Activated T-helper 1 cell treated with anti-CD3 and anti-CD28 coated beads, Interleukin-12 subunit alpha, Interleukin-12 subunit beta, Interleukin-2, Interleukin-4 antibody, amounts not matched to agents 30 ng/mL and 10 ng/mL and 1 ng/mL, durations not matched to agents 14 hours and 24 hours and 36 hours (primary cell): Measurements from ENCODE around the gene FCER1G. TPM values are rescaled to one million over a fixed set of nuclear protein-coding genes. Genes with fewer than 3 reads are reported as not detected.
A peak's percentile ranks its signal among the peaks of the same experiment; 100 is the strongest.

ENCODE experiments used
- DNase-seq: peaks from one replicate; pipeline ENCODE4 v3.0.0; 2021; ENCODE audit warnings: low spot score
- H3K27ac Mint-ChIP-seq: one replicate; pipeline ENCODE4 v1.8.0; 2021; ENCODE audit warnings: mild to moderate bottlenecking, mixed read lengths
- H3K27me3 Mint-ChIP-seq: one replicate; pipeline ENCODE4 v1.8.0; 2022; ENCODE audit warnings: mild to moderate bottlenecking, moderate library complexity, mixed read lengths; ENCODE audit not compliant: insufficient read depth
- H3K36me3 Mint-ChIP-seq: one replicate; pipeline ENCODE4 v1.8.0; 2021; ENCODE audit warnings: low read depth, mixed read lengths
- H3K4me1 Mint-ChIP-seq: one replicate; pipeline ENCODE4 v1.8.0; 2021; ENCODE audit warnings: low read depth, mixed read lengths
- H3K4me3 Mint-ChIP-seq: one replicate; pipeline ENCODE4 v1.8.0; 2021; ENCODE audit warnings: mild to moderate bottlenecking, moderate library complexity, mixed read lengths
- H3K9me3 Mint-ChIP-seq: one replicate; pipeline ENCODE4 v1.8.0; 2021; ENCODE audit warnings: mixed read lengths
- intact Hi-C: fragments of 100-400 bp; cut with micrococcal nuclease; formaldehyde crosslinking; loops from one replicate; pipeline ENCODE4 v1.15.1; 2024
- total RNA-seq: library from RNA; stranded (reverse); gene quantifications from 2 replicates; pipeline ENCODE4 v1.2.3, GENCODE V29; 2022

The FCER1G gene
- total RNA-seq, 1 donor from 2014 or later, result 1.5 TPM

DNA sequence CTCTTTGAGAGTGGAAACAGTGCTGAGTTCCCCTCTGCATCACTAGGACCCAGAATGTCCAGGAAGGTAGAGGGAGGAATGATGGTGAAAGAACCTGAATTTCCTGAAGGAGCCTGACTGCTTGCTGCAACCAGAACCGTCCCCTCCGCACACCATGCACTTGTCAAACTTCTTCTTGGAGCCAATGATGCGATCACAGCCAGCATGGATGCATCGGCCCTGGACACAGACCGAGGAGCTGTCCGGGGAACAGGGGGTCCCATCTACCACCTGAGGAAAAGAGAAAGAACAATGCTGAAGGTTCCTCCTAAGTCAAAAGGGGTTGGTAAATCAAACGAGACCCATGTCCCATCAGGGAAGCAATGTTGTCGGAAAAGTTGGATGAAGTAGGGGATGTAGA lies 23.1 kb upstream of the FCER1G start:
- intact Hi-C loops, result loop anchor here (1.0 kb wide), 5 partner anchors 10 to 190 kb away; partner anchors contain the start of genes B4GALT3 and NDUFS2
- DNase-seq, result no peak
- peaks cover 3% of the 10 kb centered on the region for H3K36me3 Mint-ChIP-seq
- H3K27me3 Mint-ChIP-seq, result no peaks in the 10 kb centered on the region
- no peak overlapping the region for H3K4me3 Mint-ChIP-seq
- H3K9me3 Mint-ChIP-seq, result no peaks in the 10 kb centered on the region
- H3K4me1 Mint-ChIP-seq, result peaks cover 54% of the 10 kb centered on the region
- no peak overlapping the region for H3K27ac Mint-ChIP-seq

DNA sequence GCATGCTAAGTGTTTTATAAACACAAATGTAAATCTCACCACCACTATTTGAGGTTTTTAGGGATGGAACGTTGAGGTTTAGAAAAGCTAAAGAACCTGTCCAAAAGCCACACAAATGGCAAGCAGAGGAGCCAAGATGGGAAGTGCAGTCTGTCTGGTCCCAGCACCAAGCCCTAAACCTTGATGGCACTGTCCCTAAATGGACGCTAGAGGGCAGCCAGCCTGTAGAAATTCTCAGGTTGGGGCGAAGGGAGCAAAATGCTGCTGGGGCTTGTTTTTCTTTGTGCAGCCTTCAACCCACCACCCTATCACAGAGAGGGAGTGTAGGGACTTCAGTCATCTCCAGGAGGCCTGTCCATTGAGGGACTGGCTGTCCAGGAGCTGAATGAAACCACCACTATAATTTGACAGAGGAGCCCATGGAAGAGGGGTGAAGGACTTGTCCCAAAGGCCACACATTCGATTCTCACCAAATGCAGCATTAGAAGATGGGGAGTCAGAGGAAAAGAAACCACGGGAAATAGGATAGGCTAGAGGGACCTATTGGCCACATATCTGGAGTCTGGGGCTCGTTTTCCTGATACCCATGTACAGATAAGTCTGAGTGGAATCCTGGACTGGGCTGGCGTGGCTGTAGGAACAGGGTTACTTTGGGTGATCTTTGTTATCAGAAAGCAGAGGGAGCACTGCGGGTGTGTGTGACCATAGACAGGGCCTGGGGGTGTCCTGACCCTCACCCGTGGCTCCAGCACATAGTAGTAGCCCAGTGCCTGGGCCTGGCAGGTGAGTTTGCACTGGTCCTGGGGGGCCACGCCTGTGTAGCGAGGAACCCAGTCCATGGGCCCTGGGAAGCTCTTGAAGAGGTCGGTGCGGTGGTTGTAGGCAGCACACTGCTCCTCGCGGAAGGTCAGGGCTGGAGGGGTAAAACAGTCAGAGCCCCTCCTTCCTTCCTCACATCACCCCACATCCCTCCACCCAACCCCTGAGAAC lies 22.3 kb upstream of the FCER1G start:
- intact Hi-C loops, result loop anchor here (1.0 kb wide), 5 partner anchors 10 to 190 kb away; partner anchors contain the start of genes B4GALT3 and NDUFS2
- no peaks in the 10 kb centered on the region for H3K27me3 Mint-ChIP-seq
- H3K36me3 Mint-ChIP-seq, result no peaks in the 10 kb centered on the region
- H3K4me1 Mint-ChIP-seq, result peaks cover 53% of the 10 kb centered on the region
- no peak overlapping the region for H3K4me3 Mint-ChIP-seq
- peak overlapping the region; percentile 67 for H3K27ac Mint-ChIP-seq
- DNase-seq, result peak; percentile 63
- no peaks in the 10 kb centered on the region for H3K9me3 Mint-ChIP-seq

DNA sequence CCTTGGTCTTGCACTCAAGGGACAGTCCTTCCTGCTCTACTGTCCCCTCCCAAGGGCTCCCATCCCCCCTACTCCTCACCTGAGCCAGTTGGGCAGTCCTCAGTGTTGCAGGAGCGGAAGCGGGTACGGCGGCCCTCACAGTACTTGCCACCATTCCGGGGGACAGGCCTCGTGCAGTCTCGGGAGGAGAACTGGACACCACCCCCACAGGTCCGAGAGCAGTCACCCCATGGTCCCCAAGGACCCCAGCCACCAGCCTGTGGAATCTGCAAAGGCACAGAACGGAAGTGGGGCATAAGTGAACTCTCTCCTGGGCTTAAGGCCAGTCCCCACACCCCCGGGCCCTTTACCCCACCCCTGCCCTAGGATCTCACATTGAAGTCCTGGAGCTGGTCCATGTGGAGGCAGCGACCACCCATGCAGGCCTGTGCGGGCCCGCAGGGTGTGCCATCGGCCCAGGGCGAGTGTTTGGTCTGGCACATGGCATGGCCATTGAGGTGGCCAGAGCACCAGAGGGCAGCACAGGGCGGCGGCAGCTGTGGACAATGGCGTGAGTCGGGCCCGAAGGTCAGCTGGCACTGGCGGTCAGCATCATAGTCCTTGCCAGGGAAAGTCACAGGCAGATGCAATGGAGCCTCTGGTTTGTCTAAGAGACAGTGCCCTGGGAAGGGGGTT lies 21.4 kb upstream of the FCER1G start:
- Mint-ChIP-seq H3K27me3 (no peaks in the 10 kb centered on the region), H3K4me1 (peaks cover 48% of the 10 kb centered on the region), H3K36me3 (no peaks in the 10 kb centered on the region), H3K9me3 (no peaks in the 10 kb centered on the region), H3K4me3 (no peak overlapping the region), H3K27ac (no peak overlapping the region)
- no peak for DNase-seq
- intact Hi-C loops, result no loop called here

DNA sequence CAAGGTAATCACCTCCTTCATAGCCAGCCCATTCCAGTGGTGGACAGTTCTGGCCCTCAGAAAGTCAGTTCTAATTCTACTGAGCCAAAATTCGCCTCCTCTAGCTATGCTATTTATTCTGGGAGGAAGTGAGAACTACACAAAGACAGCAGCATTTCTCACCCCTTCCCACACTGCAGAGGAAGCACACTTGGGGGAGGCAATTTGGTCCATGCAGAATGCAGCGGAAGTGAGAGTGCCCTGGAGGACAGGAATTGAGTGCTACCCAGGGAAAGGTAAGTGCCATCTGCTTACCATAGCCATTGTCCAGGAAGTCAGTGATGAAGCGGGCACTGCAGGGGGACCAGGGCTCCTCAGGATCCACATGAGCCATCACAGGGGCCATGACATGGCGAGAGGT lies 19.9 kb upstream of the FCER1G start:
- Mint-ChIP-seq H3K9me3 (no peaks in the 10 kb centered on the region), H3K27me3 (no peaks in the 10 kb centered on the region), H3K4me3 (no peak overlapping the region), H3K27ac (peak overlapping the region; percentile 11), H3K4me1 (peaks cover 51% of the 10 kb centered on the region), H3K36me3 (no peaks in the 10 kb centered on the region)
- DNase-seq, result no peak
- intact Hi-C loops, result no loop called here

DNA sequence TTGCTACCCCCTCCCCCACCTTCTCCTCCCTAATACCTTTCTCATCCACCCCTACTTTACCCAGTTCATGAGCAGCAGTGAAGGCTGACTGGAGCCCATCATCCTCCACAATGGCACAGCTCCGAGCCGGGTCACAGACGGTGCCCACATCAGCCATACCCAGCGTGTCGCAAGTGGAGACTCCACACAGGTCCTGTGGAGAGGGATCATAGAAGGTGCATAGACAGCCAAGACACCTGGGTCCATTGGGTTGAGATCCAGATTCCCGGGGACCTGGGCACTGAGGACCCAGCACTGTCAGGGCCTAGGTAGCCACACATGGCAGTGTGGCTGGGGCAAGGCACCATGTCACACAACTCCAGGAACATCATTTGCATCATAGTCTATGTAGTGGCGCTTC lies 19.0 kb upstream of the FCER1G start:
- Mint-ChIP-seq H3K27ac (no peak overlapping the region), H3K4me1 (peaks cover 61% of the 10 kb centered on the region), H3K9me3 (no peaks in the 10 kb centered on the region), H3K4me3 (no peak overlapping the region), H3K27me3 (no peaks in the 10 kb centered on the region), H3K36me3 (no peaks in the 10 kb centered on the region)
- intact Hi-C loops, result no loop called here
- no peak for DNase-seq

DNA sequence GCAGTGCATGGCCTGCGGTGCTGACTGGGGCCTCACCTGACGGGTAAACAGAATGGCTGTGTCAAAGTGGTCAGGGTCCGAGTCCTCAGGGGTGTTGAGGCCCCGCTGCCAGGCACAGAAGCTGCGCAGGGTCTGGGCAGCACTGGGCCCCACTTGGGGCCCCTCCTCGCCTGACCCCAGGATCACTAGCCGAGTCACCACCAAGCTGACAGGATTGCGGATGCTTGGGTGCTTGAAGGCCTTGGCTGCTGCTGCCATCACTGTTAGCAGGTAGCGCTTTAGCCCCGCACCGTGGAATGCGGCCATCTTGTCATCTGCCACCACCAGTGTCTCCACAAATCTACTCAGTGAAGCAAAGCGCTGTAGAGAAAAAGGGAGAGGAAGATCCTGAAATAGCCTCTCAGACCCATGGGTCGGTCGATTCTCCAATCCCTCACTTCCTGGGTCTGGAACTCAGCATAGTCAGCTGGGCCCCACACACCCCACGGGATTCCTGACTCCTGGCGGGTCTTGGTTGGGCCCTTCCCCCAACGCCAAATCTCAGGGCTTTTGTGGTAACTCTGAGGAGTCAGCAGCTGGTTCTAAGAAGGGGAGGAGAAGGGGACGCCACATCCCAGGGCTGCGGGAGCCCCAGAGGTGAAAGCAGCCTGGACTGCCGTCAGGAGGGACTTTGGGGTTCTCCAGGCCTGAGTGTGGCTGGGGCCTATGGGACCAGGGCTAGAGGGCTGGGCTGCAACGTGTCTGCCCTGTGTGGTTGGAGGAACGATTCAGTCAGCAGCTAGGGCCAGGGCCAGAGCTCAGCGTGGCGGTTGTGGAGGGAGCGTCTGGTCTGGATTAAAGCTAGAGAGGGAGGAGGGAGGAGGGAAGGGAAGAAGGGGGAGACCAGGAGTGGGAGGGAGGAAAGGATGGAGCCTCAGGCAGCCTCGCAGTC lies 18.3 kb upstream of the FCER1G start:
- no peaks in the 10 kb centered on the region for H3K36me3 Mint-ChIP-seq
- no peaks in the 10 kb centered on the region for H3K9me3 Mint-ChIP-seq
- DNase-seq, result no peak
- intact Hi-C loops, result no loop called here
- peak overlapping the region; percentile 54 for H3K27ac Mint-ChIP-seq
- H3K4me1 Mint-ChIP-seq, result peaks cover 64% of the 10 kb centered on the region
- no peak overlapping the region for H3K4me3 Mint-ChIP-seq
- H3K27me3 Mint-ChIP-seq, result no peaks in the 10 kb centered on the region

DNA sequence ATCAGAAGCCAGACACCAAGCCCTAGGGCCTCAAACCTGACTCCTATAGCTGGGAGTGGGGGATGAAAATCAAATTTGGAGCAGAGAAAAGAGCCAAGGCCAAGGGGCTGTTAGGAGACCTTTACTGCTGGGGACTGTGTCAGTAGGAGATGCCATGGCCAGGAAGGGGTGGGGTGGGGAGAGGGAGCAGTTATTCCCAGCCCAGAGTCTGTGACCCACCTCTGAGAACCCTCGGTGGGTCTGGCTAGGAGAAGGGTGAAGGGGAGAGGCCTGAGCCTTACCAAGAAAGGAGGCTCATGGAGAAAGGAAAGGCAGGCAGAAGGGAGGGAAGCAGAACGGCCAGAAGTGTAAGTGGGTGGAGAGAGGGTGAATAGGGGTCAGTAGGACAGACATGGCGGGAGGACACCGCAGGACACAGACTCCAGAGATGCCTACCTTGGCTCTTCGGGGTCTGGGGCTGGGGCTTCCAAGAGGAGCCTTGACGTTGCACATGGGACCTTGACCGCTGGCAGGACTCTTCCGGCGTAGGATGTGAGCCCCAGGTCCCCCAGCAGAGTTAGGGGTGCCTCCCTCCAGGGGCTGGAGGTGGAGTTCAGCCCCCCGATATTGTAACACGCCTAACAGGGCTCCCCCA lies 17.4 kb upstream of the FCER1G start:
- H3K36me3 Mint-ChIP-seq, result peaks cover 3% of the 10 kb centered on the region
- intact Hi-C loops, result no loop called here
- no peaks in the 10 kb centered on the region for H3K27me3 Mint-ChIP-seq
- no peak overlapping the region for H3K27ac Mint-ChIP-seq
- no peaks in the 10 kb centered on the region for H3K9me3 Mint-ChIP-seq
- H3K4me1 Mint-ChIP-seq, result peaks cover 59% of the 10 kb centered on the region
- no peak overlapping the region for H3K4me3 Mint-ChIP-seq
- DNase-seq, result no peak

DNA sequence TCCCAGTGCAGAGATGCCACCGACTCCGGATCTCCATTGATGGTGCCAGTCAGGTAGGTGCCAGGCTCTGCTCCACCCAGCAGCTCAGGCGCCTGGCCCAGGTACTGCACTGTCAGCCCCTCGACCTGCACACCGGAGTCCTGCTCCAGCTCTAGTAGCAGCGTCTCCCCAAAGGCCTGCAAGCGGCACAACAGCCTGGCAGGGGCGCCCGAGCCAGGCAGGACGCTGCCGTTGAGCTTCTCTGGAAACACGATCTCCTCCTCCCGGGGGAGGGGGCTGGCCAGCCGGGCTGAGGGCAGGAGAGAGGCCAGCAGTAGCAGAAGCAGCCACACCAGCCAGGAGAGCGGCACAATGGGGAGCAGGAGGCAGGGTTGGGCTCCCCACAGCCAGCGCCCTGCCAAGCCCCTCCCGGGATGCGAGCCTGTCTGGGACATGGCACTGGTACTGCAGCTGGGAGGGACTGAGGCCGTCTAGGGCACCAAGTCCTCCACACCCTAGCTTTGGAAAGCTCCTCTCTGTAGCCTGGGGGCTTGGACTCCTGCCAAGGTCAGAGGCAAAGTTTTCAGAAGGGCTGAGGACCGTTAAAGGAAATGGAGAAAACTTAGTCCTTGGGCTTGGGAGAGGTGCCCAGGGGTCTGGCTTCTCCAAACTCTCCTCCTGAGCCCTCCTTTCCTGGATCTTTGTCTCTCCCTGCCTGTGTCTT lies 16.8 kb upstream of the FCER1G start:
- H3K27me3 Mint-ChIP-seq, result no peaks in the 10 kb centered on the region
- no peak for DNase-seq
- peaks cover 5% of the 10 kb centered on the region for H3K36me3 Mint-ChIP-seq
- no peak overlapping the region for H3K27ac Mint-ChIP-seq
- no peak overlapping the region for H3K4me3 Mint-ChIP-seq
- H3K9me3 Mint-ChIP-seq, result no peaks in the 10 kb centered on the region
- H3K4me1 Mint-ChIP-seq, result peaks cover 59% of the 10 kb centered on the region
- intact Hi-C loops, result no loop called here

DNA sequence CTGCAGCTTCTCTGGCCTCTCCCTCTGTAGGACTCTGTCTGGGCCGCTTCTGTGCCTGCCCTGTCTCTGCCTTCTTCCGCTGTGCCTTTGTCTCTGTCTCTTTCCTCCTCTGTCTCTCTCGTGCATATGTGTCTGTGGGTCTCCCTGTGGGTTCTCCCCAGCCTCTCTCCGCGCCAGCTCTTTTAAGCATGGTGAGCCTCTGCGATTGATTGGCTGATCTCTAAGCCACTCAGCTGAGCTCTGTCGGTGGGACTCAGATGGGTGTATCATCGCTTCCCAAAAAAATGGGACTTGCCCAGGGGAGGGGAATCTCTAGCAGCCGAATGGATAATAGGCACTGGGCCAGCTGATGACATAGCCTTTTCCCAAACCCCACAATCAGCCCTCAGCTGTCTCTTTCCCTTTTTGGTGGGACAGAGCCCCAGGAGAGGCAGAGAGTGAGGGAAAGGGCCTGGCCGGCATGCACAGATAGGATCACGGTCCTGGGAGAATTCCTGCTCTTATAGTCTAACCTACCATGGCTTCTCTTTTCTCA lies 16.1 kb upstream of the FCER1G start, which contains the start of gene ADAMTS4:
Gene ADAMTS4 (minus strand): TSS at position 158 of the 535 bp plus-strand sequence. CDS start 427 bp downstream, outside the sequence.
- Mint-ChIP-seq H3K4me3 (no peak within 1 kb of the TSS), H3K27me3 (no peaks in the 10 kb centered on the region), H3K9me3 (no peaks in the 10 kb centered on the region), H3K4me1 (peaks cover 65% of the 10 kb centered on the region), H3K36me3 (peaks cover 5% of the 10 kb centered on the region), H3K27ac (peak within 1 kb of the TSS; percentile 97)
- no peak for DNase-seq
- intact Hi-C loops, result no loop called here

DNA sequence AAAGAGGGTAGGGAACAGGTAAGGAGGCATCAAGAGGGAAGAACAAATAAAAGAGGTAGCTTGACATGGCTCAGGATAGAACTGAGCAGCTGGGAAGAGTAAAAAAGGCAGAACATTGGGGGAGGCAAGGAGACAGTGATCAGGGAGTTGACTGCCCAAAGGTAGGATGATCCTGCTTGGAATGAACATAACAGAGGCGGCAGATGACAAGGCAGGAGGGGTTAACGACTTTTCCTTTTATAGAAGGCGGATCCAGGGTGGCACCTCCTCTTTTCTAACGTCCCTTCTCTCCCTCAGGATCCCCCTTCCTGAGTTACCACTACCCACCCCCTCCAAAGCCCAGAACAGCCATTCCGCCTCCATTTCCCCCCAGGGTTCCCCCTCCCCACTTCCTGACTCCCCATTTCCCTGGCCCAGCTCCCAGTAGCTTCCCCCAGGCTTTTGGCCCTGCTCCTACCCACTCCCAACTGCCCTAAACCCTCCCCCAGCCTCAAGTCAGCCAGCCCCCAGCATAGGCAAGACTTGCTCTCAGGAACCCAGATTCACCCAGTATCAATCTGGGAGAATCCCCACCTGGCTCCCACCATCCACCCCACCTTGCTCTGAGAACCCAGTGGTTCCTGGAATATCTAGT lies 15.5 kb upstream of the FCER1G start:
- Mint-ChIP-seq H3K4me3 (no peak overlapping the region), H3K27ac (peak overlapping the region; percentile 97), H3K9me3 (no peaks in the 10 kb centered on the region), H3K36me3 (peaks cover 11% of the 10 kb centered on the region), H3K4me1 (peaks cover 70% of the 10 kb centered on the region), H3K27me3 (no peaks in the 10 kb centered on the region)
- intact Hi-C loops, result no loop called here
- no peak for DNase-seq

DNA sequence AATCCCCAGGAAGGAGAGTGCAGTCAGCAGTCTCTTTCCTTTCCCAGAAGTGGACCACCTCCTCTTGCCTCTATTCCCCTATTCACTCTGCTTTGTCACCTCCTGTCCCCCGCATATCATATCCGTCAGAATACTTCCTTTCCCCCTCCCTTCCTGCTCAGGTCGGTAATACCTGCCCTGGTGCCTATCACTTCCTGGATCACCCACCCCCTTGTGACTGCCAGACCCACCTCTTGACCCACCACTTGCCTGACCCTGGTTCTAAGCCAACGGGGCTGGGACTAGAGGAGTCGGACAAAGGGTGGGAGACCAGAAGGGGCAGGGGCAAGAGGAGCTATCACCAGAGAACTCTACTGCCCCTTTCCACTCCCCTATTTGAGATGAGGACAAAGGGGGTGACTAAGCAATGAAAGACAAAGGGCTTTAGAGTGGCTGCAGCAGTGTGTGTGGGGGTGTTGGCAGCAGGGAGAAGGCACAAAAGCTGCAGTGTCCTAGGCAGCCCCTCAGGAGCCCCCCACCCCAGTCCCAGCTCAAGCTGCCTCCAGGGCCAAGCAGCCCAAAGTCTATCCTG lies 14.6 kb upstream of the FCER1G start:
- H3K27me3 Mint-ChIP-seq, result no peaks in the 10 kb centered on the region
- peaks cover 16% of the 10 kb centered on the region for H3K36me3 Mint-ChIP-seq

More for the DNA sequence above, 14.6 kb upstream of the FCER1G start:
- no peak for DNase-seq
- Mint-ChIP-seq H3K4me1 (peaks cover 67% of the 10 kb centered on the region), H3K27ac (peak overlapping the region; percentile 97), H3K4me3 (no peak overlapping the region), H3K9me3 (no peaks in the 10 kb centered on the region)
- intact Hi-C loops, result no loop called here
